GM12875 (cell line): ENCODE measurements around the gene ZNF821.

Experiments used
- H3K4me3 ChIP-seq: one replicate; pipeline ENCODE4 v1.5.1; 2011; ENCODE audit warnings: low read depth, low read length, control low read depth
- TF ChIP-seq, protein P1 (sequence below): IDR thresholded peaks from 2 replicates; pipeline ENCODE4 v1.5.1; 2011; ENCODE audit warnings: low read depth, mild to moderate bottlenecking, control low read depth, inconsistent platforms, low read length, moderate library complexity, borderline replicate concordance; ENCODE audit not compliant: insufficient read depth

The ZNF821 gene

GRCh38 chr16:71859762-71860521 is 24.0 kb downstream of the ZNF821 start:
- TF ChIP-seq, protein P1, sequence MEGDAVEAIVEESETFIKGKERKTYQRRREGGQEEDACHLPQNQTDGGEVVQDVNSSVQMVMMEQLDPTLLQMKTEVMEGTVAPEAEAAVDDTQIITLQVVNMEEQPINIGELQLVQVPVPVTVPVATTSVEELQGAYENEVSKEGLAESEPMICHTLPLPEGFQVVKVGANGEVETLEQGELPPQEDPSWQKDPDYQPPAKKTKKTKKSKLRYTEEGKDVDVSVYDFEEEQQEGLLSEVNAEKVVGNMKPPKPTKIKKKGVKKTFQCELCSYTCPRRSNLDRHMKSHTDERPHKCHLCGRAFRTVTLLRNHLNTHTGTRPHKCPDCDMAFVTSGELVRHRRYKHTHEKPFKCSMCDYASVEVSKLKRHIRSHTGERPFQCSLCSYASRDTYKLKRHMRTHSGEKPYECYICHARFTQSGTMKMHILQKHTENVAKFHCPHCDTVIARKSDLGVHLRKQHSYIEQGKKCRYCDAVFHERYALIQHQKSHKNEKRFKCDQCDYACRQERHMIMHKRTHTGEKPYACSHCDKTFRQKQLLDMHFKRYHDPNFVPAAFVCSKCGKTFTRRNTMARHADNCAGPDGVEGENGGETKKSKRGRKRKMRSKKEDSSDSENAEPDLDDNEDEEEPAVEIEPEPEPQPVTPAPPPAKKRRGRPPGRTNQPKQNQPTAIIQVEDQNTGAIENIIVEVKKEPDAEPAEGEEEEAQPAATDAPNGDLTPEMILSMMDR = no peak

DNA sequence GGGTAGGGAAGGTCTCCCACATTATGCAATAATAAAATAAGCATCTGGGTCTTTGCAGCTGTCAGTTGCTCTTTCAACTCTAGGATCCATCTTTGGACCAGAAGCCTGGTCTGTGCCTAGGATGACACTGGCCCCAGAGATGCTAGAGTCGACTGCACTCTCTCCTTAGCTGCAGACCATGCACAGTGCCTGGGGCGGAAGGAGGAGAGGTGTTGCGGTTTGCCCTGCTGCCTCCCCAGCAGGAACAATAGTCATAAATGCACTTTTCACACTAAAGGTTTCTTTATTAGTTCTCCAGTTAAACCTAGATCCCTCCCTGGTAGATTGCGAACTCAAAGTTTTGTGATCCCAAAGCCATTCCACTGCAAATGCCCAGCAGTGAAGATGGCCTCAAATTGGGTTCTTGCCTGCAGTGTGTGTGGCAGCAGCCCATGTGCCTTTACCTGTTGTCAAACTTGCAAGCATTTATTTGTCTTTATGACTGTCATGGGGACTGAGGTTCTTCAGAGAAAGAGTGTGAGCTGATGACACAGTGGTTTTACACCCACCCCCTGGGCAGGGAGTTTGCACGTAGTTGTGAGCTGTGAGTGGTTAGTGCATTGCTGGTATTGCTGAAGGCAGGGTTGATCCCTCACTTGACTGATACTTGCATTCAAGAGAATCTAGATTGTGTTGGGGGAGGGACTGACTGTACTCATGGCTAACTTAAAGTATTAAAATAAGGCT is 27.9 kb downstream of the ZNF821 start:
- TF ChIP-seq, protein P1 = no peak
- H3K4me3 ChIP-seq = no peak overlapping the region

More at GRCh38 chr16:71859762-71860521, 24.0 kb downstream of the ZNF821 start:
- H3K4me3 ChIP-seq = no peak overlapping the region

GRCh38 chr16:71854369-71854948 is 29.5 kb downstream of the ZNF821 start:
- H3K4me3 ChIP-seq = no peak overlapping the region
- TF ChIP-seq, protein P1 = no peak

- TF ChIP-seq, protein P1 = no peak
- no peak overlapping the region for H3K4me3 ChIP-seq
Measured at GRCh38 chr16:71853413-71853812, 30.6 kb downstream of the ZNF821 start.

DNA sequence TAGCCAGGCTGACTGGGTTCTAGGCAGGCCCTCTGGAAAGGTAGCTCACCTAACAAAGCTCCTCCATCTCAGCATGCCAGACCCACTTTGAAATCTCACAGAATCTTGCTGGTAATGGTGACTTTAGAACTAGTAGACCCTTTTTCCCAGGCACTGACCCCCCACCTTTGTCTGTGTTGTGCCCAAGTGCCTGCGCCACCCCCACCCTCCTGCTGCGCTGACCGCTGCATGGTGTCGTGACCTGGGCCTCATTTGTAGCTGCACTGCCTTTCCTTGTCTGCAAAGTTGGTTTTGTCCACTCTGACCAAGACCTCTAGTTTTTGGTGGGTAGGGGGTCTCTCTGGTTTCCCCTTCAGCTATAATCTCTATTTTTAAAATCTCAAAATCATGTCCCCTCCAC is 31.4 kb downstream of the ZNF821 start:
- TF ChIP-seq, protein P1 = no peak
- no peak overlapping the region for H3K4me3 ChIP-seq

DNA sequence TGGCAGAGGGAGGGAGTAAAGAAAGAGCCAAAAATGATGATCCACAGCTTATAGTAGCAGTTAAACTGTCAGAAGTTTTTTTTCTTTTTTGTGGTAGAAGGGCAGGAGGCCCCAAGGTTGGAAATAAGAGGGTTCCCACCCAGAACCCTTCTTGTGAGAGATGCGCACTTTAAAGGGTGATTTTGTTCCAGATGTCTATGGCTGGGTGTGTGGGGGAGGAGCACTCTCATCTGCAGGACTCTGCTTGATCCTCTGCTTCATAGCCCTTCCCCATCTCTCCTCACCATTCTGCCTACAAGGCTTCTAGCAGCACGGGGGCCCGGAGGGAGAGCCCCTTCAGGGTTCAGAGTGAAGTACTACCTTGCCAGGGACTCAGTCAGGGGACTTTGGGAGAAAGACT is 31.8 kb downstream of the ZNF821 start:
- TF ChIP-seq, protein P1 = no peak
- no peak overlapping the region for H3K4me3 ChIP-seq
